ENCODE results near the gene SLC28A3.

DNA sequence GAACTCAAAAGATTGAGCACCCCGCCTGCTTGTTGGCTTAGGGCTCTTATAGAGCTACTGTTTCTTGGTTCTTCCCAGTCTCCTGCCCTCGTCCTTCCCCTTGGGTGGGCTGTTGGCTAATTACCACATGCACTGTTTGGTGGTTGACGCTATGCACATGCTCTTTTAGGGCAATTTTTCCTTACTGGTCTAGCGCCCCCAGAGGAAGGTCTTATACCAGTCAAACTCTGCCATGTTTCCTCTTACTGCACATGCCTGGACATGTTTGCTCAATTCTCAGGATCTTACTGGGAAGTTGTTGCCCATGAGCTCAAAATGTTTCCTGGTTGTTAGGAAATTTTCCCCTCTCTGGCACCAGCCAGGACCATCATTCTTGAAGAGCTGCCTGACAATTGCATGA, 101.9 kb downstream of the SLC28A3 start:
- TF ChIP-seq, protein P1, sequence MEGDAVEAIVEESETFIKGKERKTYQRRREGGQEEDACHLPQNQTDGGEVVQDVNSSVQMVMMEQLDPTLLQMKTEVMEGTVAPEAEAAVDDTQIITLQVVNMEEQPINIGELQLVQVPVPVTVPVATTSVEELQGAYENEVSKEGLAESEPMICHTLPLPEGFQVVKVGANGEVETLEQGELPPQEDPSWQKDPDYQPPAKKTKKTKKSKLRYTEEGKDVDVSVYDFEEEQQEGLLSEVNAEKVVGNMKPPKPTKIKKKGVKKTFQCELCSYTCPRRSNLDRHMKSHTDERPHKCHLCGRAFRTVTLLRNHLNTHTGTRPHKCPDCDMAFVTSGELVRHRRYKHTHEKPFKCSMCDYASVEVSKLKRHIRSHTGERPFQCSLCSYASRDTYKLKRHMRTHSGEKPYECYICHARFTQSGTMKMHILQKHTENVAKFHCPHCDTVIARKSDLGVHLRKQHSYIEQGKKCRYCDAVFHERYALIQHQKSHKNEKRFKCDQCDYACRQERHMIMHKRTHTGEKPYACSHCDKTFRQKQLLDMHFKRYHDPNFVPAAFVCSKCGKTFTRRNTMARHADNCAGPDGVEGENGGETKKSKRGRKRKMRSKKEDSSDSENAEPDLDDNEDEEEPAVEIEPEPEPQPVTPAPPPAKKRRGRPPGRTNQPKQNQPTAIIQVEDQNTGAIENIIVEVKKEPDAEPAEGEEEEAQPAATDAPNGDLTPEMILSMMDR (conservative IDR thresholded peaks at IDR 0.05; ENCODE audit: low read length), result peak; percentile 50
- no peak for TF ChIP-seq EZH2phosphoT487 (IDR thresholded peaks at IDR 0.05; ENCODE audit: borderline replicate concordance)
